Parathyroid adenoma (tissue), 2 donors: Measurements from ENCODE around the gene MS4A15.

Experiments
- H2AFZ ChIP-seq: fragments of 300-600 bp; sonication (generic); one replicate; pipeline ENCODE4 v1.7.0; 2017; ENCODE audit warnings: antibody characterized with exemption, mild to moderate bottlenecking
- H3K27ac ChIP-seq: fragments of 300-600 bp; sonication (generic); one replicate; pipeline ENCODE4 v1.7.0; 2017
- H3K27me3 ChIP-seq: fragments of 300-600 bp; sonication (generic); one replicate; pipeline ENCODE4 v1.7.0; 2017; ENCODE audit warnings: low read length; ENCODE audit not compliant: control insufficient read depth, insufficient read depth
- H3K36me3 ChIP-seq: fragments of 300-600 bp; sonication (generic); one replicate; pipeline ENCODE4 v1.7.0; 2017; ENCODE audit warnings: low read length; ENCODE audit not compliant: control insufficient read depth, insufficient read depth
- H3K4me1 ChIP-seq: fragments of 300-600 bp; sonication (generic); one replicate; pipeline ENCODE4 v1.7.0; 2017; ENCODE audit warnings: control low read depth
- H3K4me2 ChIP-seq: fragments of 300-600 bp; sonication (generic); one replicate; pipeline ENCODE4 v1.7.0; 2017; ENCODE audit warnings: low read length
- H3K4me3 ChIP-seq: fragments of 300-600 bp; sonication (generic); one replicate; pipeline ENCODE4 v1.7.0; 2017; ENCODE audit warnings: low read depth, low read length
- H3K79me2 ChIP-seq: fragments of 300-600 bp; sonication (generic); one replicate; pipeline ENCODE4 v1.7.0; 2017; ENCODE audit warnings: control low read depth
- H3K9ac ChIP-seq: fragments of 300-600 bp; sonication (generic); one replicate; pipeline ENCODE4 v1.7.0; 2017; ENCODE audit warnings: mild to moderate bottlenecking
- H3K9me3 ChIP-seq: fragments of 300-600 bp; sonication (generic); one replicate; pipeline ENCODE4 v1.7.0; 2017; ENCODE audit warnings: low read length; ENCODE audit not compliant: control insufficient read depth
- TF ChIP-seq, protein P1 (sequence below): fragments of 300-600 bp; sonication (generic); IDR thresholded peaks from one replicate; pipeline ENCODE4 v1.7.0; 2017; ENCODE audit warnings: antibody characterized with exemption, mild to moderate bottlenecking
- donor health status: primary hyperparathyroidism.

Gene MS4A15

DNA sequence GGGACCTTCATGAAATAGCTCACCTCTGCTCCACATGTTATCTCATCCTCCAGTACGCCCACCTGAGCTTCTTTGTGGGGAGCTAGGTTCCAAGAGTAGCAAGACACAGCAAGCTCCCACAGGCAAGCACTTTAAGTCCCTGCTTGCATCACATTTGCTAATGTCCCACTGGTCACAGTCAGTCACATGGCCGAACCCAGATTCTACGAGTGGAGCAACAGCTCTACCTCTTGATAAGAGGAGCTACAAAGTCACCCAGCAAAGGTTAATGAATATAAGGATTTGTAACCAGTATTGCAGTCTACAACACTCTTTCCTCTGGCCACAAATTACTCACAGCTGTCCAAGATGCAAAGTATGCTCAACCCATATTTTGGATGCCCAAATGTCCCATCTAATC, 15.2 kb upstream of the MS4A15 start:
- Histone ChIP-seq H3K9ac (no peak overlapping the region), H3K27me3 (no peaks in the 10 kb centered on the region), H3K4me2 (no peak overlapping the region), H3K27ac (no peak overlapping the region), H3K4me1 (no peaks in the 10 kb centered on the region), H3K4me3 (no peak overlapping the region), H3K36me3 (no peaks in the 10 kb centered on the region), H2AFZ (no peak overlapping the region), H3K79me2 (no peaks in the 10 kb centered on the region), H3K9me3 (no peaks in the 10 kb centered on the region)
- TF ChIP-seq, protein P1, sequence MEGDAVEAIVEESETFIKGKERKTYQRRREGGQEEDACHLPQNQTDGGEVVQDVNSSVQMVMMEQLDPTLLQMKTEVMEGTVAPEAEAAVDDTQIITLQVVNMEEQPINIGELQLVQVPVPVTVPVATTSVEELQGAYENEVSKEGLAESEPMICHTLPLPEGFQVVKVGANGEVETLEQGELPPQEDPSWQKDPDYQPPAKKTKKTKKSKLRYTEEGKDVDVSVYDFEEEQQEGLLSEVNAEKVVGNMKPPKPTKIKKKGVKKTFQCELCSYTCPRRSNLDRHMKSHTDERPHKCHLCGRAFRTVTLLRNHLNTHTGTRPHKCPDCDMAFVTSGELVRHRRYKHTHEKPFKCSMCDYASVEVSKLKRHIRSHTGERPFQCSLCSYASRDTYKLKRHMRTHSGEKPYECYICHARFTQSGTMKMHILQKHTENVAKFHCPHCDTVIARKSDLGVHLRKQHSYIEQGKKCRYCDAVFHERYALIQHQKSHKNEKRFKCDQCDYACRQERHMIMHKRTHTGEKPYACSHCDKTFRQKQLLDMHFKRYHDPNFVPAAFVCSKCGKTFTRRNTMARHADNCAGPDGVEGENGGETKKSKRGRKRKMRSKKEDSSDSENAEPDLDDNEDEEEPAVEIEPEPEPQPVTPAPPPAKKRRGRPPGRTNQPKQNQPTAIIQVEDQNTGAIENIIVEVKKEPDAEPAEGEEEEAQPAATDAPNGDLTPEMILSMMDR: no peak

- no peak overlapping the region for H3K4me3 ChIP-seq
- H2AFZ ChIP-seq: no peak overlapping the region
- no peak overlapping the region for H3K9ac ChIP-seq
- TF ChIP-seq, protein P1: no peak
- no peak overlapping the region for H3K27ac ChIP-seq
- H3K79me2 ChIP-seq: no peaks in the 10 kb centered on the region
- no peak overlapping the region for H3K4me2 ChIP-seq
- H3K4me1 ChIP-seq: no peaks in the 10 kb centered on the region
- no peaks in the 10 kb centered on the region for H3K9me3 ChIP-seq
- no peaks in the 10 kb centered on the region for H3K36me3 ChIP-seq
- H3K27me3 ChIP-seq: no peaks in the 10 kb centered on the region
These were observed 13.6 kb upstream of the MS4A15 start for GRCh38 chr11:60743058-60743457.

GRCh38 chr11:60744114-60744513, 12.6 kb upstream of the MS4A15 start:
- Histone ChIP-seq H3K4me1 (no peaks in the 10 kb centered on the region), H3K27me3 (no peaks in the 10 kb centered on the region), H3K9me3 (no peaks in the 10 kb centered on the region), H3K27ac (no peak overlapping the region), H3K79me2 (no peaks in the 10 kb centered on the region), H3K4me3 (no peak overlapping the region), H3K4me2 (no peak overlapping the region), H3K36me3 (no peaks in the 10 kb centered on the region), H3K9ac (no peak overlapping the region), H2AFZ (no peak overlapping the region)
- TF ChIP-seq, protein P1: no peak

- peaks cover 3% of the 10 kb centered on the region for H3K4me1 ChIP-seq
- TF ChIP-seq, protein P1: no peak
- no peak overlapping the region for H3K4me3 ChIP-seq
- H3K9ac ChIP-seq: no peak overlapping the region
- H3K27ac ChIP-seq: no peak overlapping the region
- H3K36me3 ChIP-seq: no peaks in the 10 kb centered on the region
- no peak overlapping the region for H2AFZ ChIP-seq
- H3K9me3 ChIP-seq: no peaks in the 10 kb centered on the region
- H3K79me2 ChIP-seq: no peaks in the 10 kb centered on the region
- no peaks in the 10 kb centered on the region for H3K27me3 ChIP-seq
- no peak overlapping the region for H3K4me2 ChIP-seq
These were observed 9.3 kb upstream of the MS4A15 start for GRCh38 chr11:60747359-60747873.

GRCh38 chr11:60748225-60748624, 8.4 kb upstream of the MS4A15 start:
- Histone ChIP-seq H3K4me3 (no peak overlapping the region), H3K27me3 (no peaks in the 10 kb centered on the region), H3K27ac (no peak overlapping the region), H3K9me3 (no peaks in the 10 kb centered on the region), H3K4me1 (peaks cover 3% of the 10 kb centered on the region), H3K9ac (no peak overlapping the region), H3K36me3 (no peaks in the 10 kb centered on the region), H2AFZ (no peak overlapping the region), H3K4me2 (no peak overlapping the region), H3K79me2 (no peaks in the 10 kb centered on the region)
- TF ChIP-seq, protein P1: no peak
